Middle frontal gyrus (tissue), 1 donor: ENCODE results near the gene ABHD17C.
"Not testable (repeated sequence)": the region's sequence is repeated elsewhere in the genome, so short reads cannot be mapped to it uniquely, and the experiment has no call there.

Source experiments
- DNase-seq: peaks from one replicate; pipeline ENCODE4 v3.0.0-alpha.2; 2015; ENCODE audit warnings: low spot score; ENCODE audit errors: extremely low spot score

Gene ABHD17C

GRCh38 chr15:80761754-80762153, 66.6 kb downstream of the ABHD17C start:
- DNase-seq, result no peak

DNA sequence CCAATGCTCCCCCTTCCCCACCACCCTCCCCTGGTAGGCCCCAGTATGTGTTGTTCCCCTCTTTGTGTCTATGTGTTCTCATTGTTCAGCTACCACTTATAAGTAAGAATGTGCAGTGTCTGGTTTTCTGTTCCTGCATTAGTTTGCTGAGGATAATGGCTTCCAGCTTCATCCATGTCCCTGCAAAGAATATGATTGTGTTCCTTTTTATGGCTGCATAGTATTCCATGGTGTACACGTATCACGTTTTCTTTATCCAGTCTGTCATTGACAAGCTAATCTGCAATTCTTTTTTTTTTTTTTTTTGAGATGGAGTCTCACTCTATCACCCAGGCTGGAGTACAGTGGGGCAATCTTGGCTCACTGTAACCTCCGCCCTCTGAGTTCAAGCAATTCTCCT, 68.1 kb downstream of the ABHD17C start:
- not testable (repeated sequence) for DNase-seq

GRCh38 chr15:80764535-80764934, 69.4 kb downstream of the ABHD17C start:
- no peak for DNase-seq

DNA sequence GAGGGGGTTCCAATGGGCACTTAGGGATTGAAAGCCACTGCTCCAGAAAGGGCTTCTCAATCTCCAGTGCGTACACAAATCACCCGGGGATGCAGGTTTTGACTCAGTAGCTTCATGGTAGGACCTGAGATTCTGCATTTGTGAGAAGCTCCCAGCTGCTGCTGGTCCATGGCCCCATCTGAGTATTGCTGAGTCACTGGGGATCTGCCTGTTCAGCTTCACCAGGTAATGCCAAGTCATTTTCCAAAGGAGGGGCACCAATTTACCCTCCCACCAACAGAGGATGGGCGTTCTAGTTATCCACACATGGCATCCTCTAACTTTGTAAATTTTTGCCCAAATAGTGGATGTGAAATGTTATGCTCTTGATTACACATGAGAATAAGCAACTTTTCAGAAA, 71.2 kb downstream of the ABHD17C start:
- no peak for DNase-seq

GRCh38 chr15:80768158-80768557, 73.0 kb downstream of the ABHD17C start:
- DNase-seq, result no peak

GRCh38 chr15:80769153-80769828, 74.2 kb downstream of the ABHD17C start:
- DNase-seq, result no peak

- DNase-seq, result no peak
Measured at GRCh38 chr15:80769829-80770705, 75.0 kb downstream of the ABHD17C start.

DNA sequence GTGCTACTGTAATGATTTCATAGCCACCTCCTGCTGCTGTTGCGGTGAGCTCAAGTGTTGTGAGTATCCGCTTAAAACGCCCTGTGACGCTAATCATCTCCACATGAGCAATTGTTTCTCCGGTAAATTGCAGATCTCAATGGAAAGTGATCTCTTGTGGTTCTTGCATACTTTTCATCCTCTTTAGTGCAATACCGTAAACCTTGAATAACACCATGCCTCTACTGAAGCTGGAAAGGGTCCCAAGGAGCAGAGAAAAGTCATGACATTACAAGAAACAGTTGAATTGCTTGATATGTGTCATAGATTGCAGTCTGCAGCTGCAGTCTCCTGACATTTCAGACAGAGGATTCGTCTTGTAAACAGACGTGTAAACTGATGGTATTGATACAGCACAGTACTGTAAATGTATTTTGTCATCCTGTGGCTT, 78.0 kb downstream of the ABHD17C start:
- DNase-seq, result no peak

GRCh38 chr15:80773792-80774352, 78.8 kb downstream of the ABHD17C start:
- no peak for DNase-seq

GRCh38 chr15:80774486-80774885, 79.4 kb downstream of the ABHD17C start:
- no peak for DNase-seq

DNA sequence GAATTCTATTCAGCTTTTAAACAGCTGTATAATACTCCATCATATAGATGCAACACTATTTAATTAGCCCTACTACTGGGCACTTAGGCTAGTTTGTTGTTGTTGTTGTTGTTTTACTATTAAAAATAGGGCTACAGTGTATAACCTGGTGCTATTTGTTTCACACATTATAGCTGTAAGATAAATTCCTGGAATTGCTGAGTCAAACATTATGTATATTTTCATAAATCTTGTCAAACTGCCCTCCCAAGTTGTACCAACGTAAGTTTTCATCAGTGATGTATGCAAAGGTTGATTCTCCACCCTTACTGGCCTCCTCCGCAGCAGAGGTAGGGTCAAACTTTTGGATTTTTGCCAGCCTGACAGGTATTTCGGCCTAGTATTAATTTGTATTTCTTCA, 80.2 kb downstream of the ABHD17C start:
- DNase-seq, result no peak

- DNase-seq, result peak; percentile 65
Measured at GRCh38 chr15:80776420-80777045, 81.4 kb downstream of the ABHD17C start.

DNA sequence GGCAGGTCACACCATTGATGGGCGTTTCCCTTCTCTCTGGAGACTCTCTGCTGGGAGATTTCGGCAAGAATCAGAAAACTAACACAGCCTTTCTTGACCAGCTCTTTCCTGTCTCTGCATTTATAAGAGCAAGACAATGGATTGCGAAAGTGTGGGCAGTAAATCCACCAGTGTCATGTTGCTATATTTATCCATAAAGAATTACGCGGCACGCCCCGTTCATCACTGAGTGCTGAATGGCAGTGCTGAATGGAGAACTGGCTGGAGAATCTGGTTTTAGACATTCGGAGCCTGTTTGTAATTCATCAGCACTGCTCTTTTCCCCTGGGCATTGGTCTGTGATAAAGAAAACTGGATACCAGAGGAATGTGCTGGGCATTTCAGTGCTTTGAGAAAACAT, 82.0 kb downstream of the ABHD17C start:
- DNase-seq, result no peak

DNA sequence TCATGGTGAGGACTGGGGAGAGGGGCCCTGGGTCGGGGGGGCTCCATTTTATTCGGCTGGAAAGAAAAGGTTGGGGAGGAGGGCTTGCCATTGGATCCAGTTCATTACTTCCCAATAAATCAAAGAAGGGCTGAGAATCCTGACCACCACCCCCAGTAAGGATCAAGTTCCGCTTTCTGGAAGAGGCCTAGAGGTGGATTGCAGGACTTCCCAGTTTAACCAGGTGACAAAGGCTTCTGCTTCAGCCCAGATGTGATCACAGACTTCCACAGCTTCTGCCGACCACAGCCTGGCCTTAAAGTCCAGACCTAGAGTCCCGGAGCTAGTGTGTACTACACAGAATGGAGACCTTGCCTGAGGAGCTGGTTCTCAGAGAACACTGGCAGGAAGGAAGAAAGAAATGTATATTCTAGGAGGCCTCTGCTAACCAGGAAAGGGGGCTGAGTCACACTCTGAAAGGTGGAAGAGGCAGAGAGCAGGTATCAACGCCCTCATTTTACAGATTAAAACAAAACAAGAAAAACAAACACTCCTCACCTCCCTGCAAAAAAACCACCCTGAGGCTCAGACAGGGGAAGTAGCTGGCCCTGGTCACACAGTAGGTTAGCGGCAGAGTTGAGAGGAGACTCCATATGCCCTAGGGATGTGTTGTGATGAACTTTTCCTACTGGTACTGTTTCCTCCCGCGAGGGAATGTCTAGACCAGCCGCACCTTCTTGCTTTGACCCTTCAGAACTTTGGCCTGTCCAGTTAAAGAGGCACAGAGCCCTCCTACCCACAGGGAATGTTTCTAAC, 82.9 kb downstream of the ABHD17C start:
- DNase-seq, result no peak

GRCh38 chr15:80778621-80778963, 83.5 kb downstream of the ABHD17C start:
- no peak for DNase-seq

DNA sequence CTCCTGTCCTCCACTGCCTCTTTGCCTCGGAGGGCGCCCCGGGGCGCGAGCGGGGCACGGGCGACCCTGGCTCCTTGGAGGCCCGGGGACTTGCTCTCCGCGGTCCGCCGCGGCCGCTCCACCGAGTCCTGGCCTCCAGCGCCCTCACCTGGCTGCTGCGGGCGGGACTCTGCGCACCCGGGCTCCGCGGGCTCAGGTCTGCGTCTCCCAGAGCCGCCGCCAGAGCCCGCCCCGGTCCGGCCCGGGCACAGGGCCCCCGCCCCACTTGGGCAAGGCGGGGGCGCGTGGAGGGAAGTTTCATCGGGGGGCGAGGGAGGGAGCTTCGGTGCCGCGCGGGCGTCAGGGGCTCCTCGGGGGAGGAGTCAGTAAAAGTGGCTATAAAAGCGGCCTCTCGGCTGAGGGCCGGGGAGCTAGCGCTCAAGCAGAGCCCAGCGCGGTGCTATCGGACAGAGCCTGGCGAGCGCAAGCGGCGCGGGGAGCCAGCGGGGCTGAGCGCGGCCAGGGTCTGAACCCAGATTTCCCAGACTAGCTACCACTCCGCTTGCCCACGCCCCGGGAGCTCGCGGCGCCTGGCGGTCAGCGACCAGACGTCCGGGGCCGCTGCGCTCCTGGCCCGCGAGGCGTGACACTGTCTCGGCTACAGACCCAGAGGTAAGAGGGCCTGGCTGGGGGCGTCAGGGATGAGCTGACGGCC, 84.0 kb downstream of the ABHD17C start, which contains the start of gene CEMIP:
TSS of gene CEMIP (plus strand) at position 407 of the 694 bp plus-strand sequence. CDS start 94,510 bp downstream, outside the sequence.
- DNase-seq, result peak; percentile 47

DNA sequence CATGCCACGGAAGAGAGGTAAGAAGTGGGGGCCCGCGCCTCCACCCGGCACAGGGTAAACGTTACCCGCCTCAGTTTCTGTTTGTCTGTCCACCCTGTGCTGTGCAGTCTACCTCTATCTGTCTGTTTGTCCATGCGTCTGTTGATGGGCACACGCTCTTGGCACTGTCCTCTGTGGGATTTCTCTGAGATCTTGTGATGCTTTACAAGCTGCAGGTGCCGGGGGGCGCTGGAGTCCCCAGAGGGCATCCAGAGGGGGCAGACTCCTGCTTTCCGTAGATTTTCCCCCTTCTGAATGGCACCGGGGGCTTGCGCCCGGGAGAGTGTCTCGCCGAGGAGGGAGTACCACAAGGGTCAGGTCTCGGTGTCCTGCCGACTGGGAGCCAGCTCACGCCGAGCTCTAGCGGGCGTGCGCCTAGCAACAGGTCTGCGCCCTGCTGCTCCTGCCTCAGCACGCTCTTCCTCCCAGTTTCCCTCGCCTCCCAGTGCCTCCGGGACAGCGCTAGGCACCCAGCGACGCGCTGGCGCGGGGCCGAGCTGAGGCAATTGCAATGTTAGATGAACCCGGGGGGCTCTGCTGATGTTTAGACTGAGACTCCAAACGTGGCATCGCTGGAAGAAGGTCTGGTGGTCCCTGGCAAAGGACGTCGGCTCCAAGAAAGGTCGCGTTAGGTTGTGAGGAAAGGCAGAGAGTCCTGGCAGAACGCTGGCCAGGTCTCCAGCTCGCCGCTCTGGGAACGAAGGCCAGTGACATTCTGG, 84.7 kb downstream of the ABHD17C start:
- DNase-seq, result no peak

- DNase-seq, result no peak
Measured at GRCh38 chr15:80780416-80781221, 85.5 kb downstream of the ABHD17C start.

DNA sequence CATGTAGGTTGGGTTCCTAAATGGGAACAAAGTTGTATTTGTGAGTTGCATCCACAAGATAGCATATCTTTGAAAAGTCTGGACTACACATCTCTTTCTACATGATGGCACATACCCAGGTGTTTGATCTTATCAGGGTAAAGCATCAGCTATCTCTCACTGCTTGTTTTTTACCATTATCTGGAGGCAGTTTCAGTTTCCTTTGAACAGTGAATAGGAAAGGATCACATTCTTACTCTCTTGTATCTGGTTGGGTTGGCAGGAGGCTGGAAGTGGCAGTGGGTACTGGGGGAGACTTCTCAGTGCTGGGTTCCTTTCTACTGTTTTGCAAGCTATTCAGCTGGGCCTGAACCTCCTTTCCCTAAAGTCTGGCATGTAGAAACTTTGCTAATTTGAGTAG, 88.2 kb downstream of the ABHD17C start:
- DNase-seq, result no peak
